GM21529 (cell line): ENCODE measurements around the gene CLPSL2.
"Not testable (repeated sequence)": the region's sequence is repeated elsewhere in the genome, so short reads cannot be mapped to it uniquely, and the experiment has no call there.

Experiments
- ATAC-seq: cut with Tn5 transposase; IDR thresholded peaks from one replicate; pipeline ENCODE4 v1.9.1; 2021; ENCODE audit not compliant: unreplicated experiment

The CLPSL2 gene

GRCh38 chr6:35776364-35777215, at the start of gene CLPSL2:
TSS of gene CLPSL2 (plus strand) at chr6:35776598. CDS start at chr6:35776619, 21 bp downstream.
- no peak for ATAC-seq

- ATAC-seq = peak; percentile 11
These were observed 49.0 kb upstream of the CLPSL2 start for GRCh38 chr6:35727231-35727934.

- peak; percentile 43 for ATAC-seq
These were observed 48.3 kb upstream of the CLPSL2 start for GRCh38 chr6:35727935-35728682.

GRCh38 chr6:35728683-35729678, 47.4 kb upstream of the CLPSL2 start:
- ATAC-seq = no peak

GRCh38 chr6:35729722-35730121, 46.7 kb upstream of the CLPSL2 start:
- ATAC-seq = no peak

GRCh38 chr6:35730745-35731413, 45.5 kb upstream of the CLPSL2 start:
- ATAC-seq = no peak

- ATAC-seq = peak; percentile 47
These were observed 45.0 kb upstream of the CLPSL2 start for GRCh38 chr6:35731414-35731735.

GRCh38 chr6:35731736-35732532, 44.5 kb upstream of the CLPSL2 start:
- ATAC-seq = peak; percentile 51

GRCh38 chr6:35733633-35734032, 42.8 kb upstream of the CLPSL2 start:
- ATAC-seq = no peak

GRCh38 chr6:35734319-35734718, 42.1 kb upstream of the CLPSL2 start:
- not testable (repeated sequence) for ATAC-seq

GRCh38 chr6:35735452-35735851, 40.9 kb upstream of the CLPSL2 start:
- ATAC-seq = no peak

- ATAC-seq = no peak
These were observed 40.0 kb upstream of the CLPSL2 start for GRCh38 chr6:35736253-35736894.

- no peak for ATAC-seq
These were observed 39.4 kb upstream of the CLPSL2 start, which contains the start of gene ARMC12 for GRCh38 chr6:35736982-35737412. TSS of gene ARMC12 (plus strand) at chr6:35737032. CDS start at chr6:35737109, 77 bp downstream.

GRCh38 chr6:35737413-35738211, 38.8 kb upstream of the CLPSL2 start:
- ATAC-seq = no peak

- no peak for ATAC-seq
These were observed 36.5 kb upstream of the CLPSL2 start for GRCh38 chr6:35739645-35740524.

GRCh38 chr6:35742842-35743241, 33.6 kb upstream of the CLPSL2 start:
- ATAC-seq = no peak

- ATAC-seq = no peak
These were observed 30.9 kb upstream of the CLPSL2 start for GRCh38 chr6:35745509-35745908.
